Measurements from ENCODE around the gene TLCD1.

Gene TLCD1

GRCh38 chr17:28686296-28686695 is 39.7 kb downstream of the TLCD1 start:
- DNase-seq (ENCODE audit: low read depth), result no peak

GRCh38 chr17:28685366-28685765 is 40.7 kb downstream of the TLCD1 start:
- no peak for DNase-seq (ENCODE audit: low read depth)

- DNase-seq (ENCODE audit: low read depth), result peak; percentile 56
Measured at GRCh38 chr17:28684963-28685362, 41.1 kb downstream of the TLCD1 start.

GRCh38 chr17:28682655-28683054 is 43.4 kb downstream of the TLCD1 start:
- no peak for DNase-seq (ENCODE audit: low read depth)

GRCh38 chr17:28675980-28676379 is 50.1 kb downstream of the TLCD1 start:
- DNase-seq (ENCODE audit: low read depth), result no peak

- peak; percentile 11 for DNase-seq (ENCODE audit: low read depth)
Measured at GRCh38 chr17:28675490-28675889, 50.5 kb downstream of the TLCD1 start.
